IMR-90 (cell line): ENCODE data around the gene ADAMTSL1. TPM values are rescaled to one million over a fixed set of nuclear protein-coding genes. Genes with fewer than 3 reads are reported as not detected.

Experiments
- ATAC-seq: fragments of 200-7000 bp; cut with Tn5 transposase; 2 replicates; pipeline ENCODE4 v1.9.1; 2020; ENCODE audit warnings: low read depth, mild to moderate bottlenecking, moderate library complexity
- BruUV-seq: library from RNA; stranded (reverse); fragments of 400-500 nt; replicated peaks from 2 replicates; lab custom pipeline; 2021; lab: Mats Ljungman, UMichigan
- CTCF ChIA-PET: fragments of 300-600 bp; formaldehyde crosslinking; extraction: SDS; loops from one replicate; lab custom pipeline; 2021; ENCODE audit warnings: antibody characterized with exemption; lab: Yijun Ruan, JAX
- POLR2A ChIA-PET: fragments of 300-600 bp; sonication (Branson Sonifier 250); formaldehyde crosslinking; loops from one replicate; lab custom pipeline; 2022; ENCODE audit warnings: antibody characterized with exemption; ENCODE audit not compliant: unreplicated experiment; lab: Charles Lee
- DNase-seq: peaks from one replicate; pipeline ENCODE4 v3.0.0; 2013
- H2AFZ ChIP-seq: replicated peaks from 2 replicates; pipeline ENCODE3; 2013; ENCODE audit warnings: low read length, mild to moderate bottlenecking; ENCODE audit not compliant: poor library complexity
- H2AK5ac ChIP-seq: 2 replicates; pipeline ENCODE4 v1.6.1; 2013; ENCODE audit warnings: low read depth, low read length, inconsistent platforms
- H2AK9ac ChIP-seq: replicated peaks from 2 replicates; pipeline ENCODE3; 2013; ENCODE audit warnings: mild to moderate bottlenecking, low read depth, low read length, moderate library complexity; ENCODE audit not compliant: poor library complexity
- H2BK120ac ChIP-seq: 2 replicates; pipeline ENCODE4 v1.6.1; 2013; ENCODE audit warnings: low read depth, low read length, inconsistent platforms
- H2BK15ac ChIP-seq: 3 replicates; pipeline ENCODE4 v1.6.1; 2013; ENCODE audit warnings: low read depth, low read length, inconsistent platforms
- H2BK20ac ChIP-seq: 2 replicates; pipeline ENCODE4 v1.6.1; 2013; ENCODE audit warnings: low read depth, mild to moderate bottlenecking, inconsistent platforms, low read length, moderate library complexity
- H2BK5ac ChIP-seq: 2 replicates; pipeline ENCODE4 v1.6.1; 2013; ENCODE audit warnings: mild to moderate bottlenecking, low read depth, low read length, inconsistent platforms; ENCODE audit not compliant: poor library complexity, severe bottlenecking
- H3K14ac ChIP-seq: replicated peaks from 2 replicates; pipeline ENCODE4 v1.6.1; 2013; ENCODE audit warnings: low read depth, low read length, inconsistent platforms
- H3K18ac ChIP-seq: 2 replicates; pipeline ENCODE4 v1.6.1; 2013; ENCODE audit warnings: low read depth, low read length, control low read depth
- H3K23ac ChIP-seq: 2 replicates; pipeline ENCODE4 v1.6.1; 2013; ENCODE audit warnings: low read depth, low read length, inconsistent platforms
- H3K27ac ChIP-seq: 2 replicates; pipeline ENCODE4 v1.5.1; 2013; ENCODE audit warnings: mild to moderate bottlenecking, control low read depth, low read length; ENCODE audit not compliant: insufficient read depth
- H3K27me3 ChIP-seq: 2 replicates; pipeline ENCODE4 v1.6.1; 2013; ENCODE audit warnings: low read length; ENCODE audit not compliant: control insufficient read depth, insufficient read depth
- H3K36me3 ChIP-seq: 2 replicates; pipeline ENCODE4 v1.6.1; 2013; ENCODE audit warnings: low read length, mixed read lengths; ENCODE audit not compliant: control insufficient read depth, insufficient read depth
- H3K4ac ChIP-seq: 2 replicates; pipeline ENCODE4 v1.6.1; 2013; ENCODE audit warnings: low read depth, low read length, inconsistent platforms
- H3K4me1 ChIP-seq: 2 replicates; pipeline ENCODE4 v1.6.1; 2013; ENCODE audit warnings: low read length, mixed read lengths; ENCODE audit not compliant: control insufficient read depth, insufficient read depth
- H3K4me2 ChIP-seq: 2 replicates; pipeline ENCODE4 v1.6.1; 2013; ENCODE audit warnings: low read depth, mild to moderate bottlenecking, control low read depth, low read length, moderate library complexity
- H3K4me3 ChIP-seq: 2 replicates; pipeline ENCODE4 v1.5.1; 2013; ENCODE audit warnings: low read depth, mild to moderate bottlenecking, control low read depth, low read length, moderate library complexity; ENCODE audit not compliant: insufficient read depth
- H3K56ac ChIP-seq: 2 replicates; pipeline ENCODE4 v1.6.1; 2013; ENCODE audit warnings: low read length, inconsistent platforms; ENCODE audit not compliant: insufficient read depth; ENCODE audit errors: extremely low read depth
- H3K79me1 ChIP-seq, 2 experiments: 2 replicates each; pipeline ENCODE4 v1.6.1; 2013; ENCODE audit warnings: low read length in 2 of 2, inconsistent platforms in 1 of 2, low read depth in 1 of 2
- H3K9ac ChIP-seq: 2 replicates; pipeline ENCODE4 v1.6.1; 2013; ENCODE audit warnings: low read depth, low read length, control low read depth
- H3K9me1 ChIP-seq: 2 replicates; pipeline ENCODE4 v1.6.1; 2013; ENCODE audit warnings: low read length, inconsistent platforms; ENCODE audit not compliant: insufficient read depth
- H3K9me3 ChIP-seq: 2 replicates; pipeline ENCODE4 v1.6.1; 2013; ENCODE audit warnings: low read length; ENCODE audit not compliant: control insufficient read depth, insufficient read depth
- H4K20me1 ChIP-seq: 2 replicates; pipeline ENCODE4 v1.6.1; 2013; ENCODE audit warnings: low read length, inconsistent platforms; ENCODE audit not compliant: insufficient read depth
- H4K5ac ChIP-seq: 2 replicates; pipeline ENCODE4 v1.6.1; 2013; ENCODE audit warnings: mild to moderate bottlenecking, low read depth, low read length, control low read depth
- H4K8ac ChIP-seq, 2 experiments: 2 replicates each; pipeline ENCODE4 v1.6.1; 2013; ENCODE audit warnings: low read depth in 2 of 2, low read length in 2 of 2, control low read depth in 1 of 2, inconsistent platforms in 1 of 2
- H4K91ac ChIP-seq: 2 replicates; pipeline ENCODE4 v1.6.1; 2013; ENCODE audit warnings: low read depth, low read length, inconsistent platforms; ENCODE audit not compliant: insufficient read depth
- CTCF ChIP-seq: conservative IDR thresholded peaks from 2 replicates; pipeline ENCODE4 v1.5.1; 2012; ENCODE audit warnings: mild to moderate bottlenecking, low read depth, low read length, improper control_type of control experiment
- ELK1 ChIP-seq: fragments of 150-350 bp; IDR thresholded peaks from 2 replicates; pipeline ENCODE4 v1.6.1; 2016; ENCODE audit warnings: low read depth, mild to moderate bottlenecking, low read length, moderate library complexity, borderline replicate concordance
- FOS ChIP-seq: fragments of 150-350 bp; IDR thresholded peaks from 2 replicates; pipeline ENCODE4 v1.6.1; 2016; ENCODE audit warnings: low read depth, low read length
- RAD21 ChIP-seq: IDR thresholded peaks from 2 replicates; pipeline ENCODE4 v1.6.1; 2012; ENCODE audit warnings: low read length, improper control_type of control experiment
- RCOR1 ChIP-seq: IDR thresholded peaks from 2 replicates; pipeline ENCODE4 v1.6.1; 2012; ENCODE audit warnings: mild to moderate bottlenecking, low read length, improper control_type of control experiment; ENCODE audit not compliant: insufficient replicate concordance
- USF2 ChIP-seq: fragments of 150-350 bp; IDR thresholded peaks from 2 replicates; pipeline ENCODE4 v1.6.1; 2017; ENCODE audit warnings: mild to moderate bottlenecking, antibody characterized with exemption, low read length, low read depth
- dilution Hi-C: fragments of 300-500 bp; cut with HindIII; formaldehyde crosslinking; loops from one replicate; pipeline ENCODE4 v1.14.3; 2018; ENCODE audit warnings: low sequenced_read_pairs; ENCODE audit not compliant: unreplicated experiment
- in situ Hi-C: fragments of 300-500 bp; cut with MboI; formaldehyde crosslinking; loops from 3 replicates; pipeline ENCODE4 v1.14.3; 2019; ENCODE audit warnings: low sequenced_read_pairs, inconsistent platforms, mixed read lengths
- intact Hi-C: fragments of 100-400 bp; cut with micrococcal nuclease; formaldehyde crosslinking; loops from 2 replicates; pipeline ENCODE4 v1.10.0; 2022
- polyA plus RNA-seq, 3 experiments: library from polyadenylated mRNA; depleted of rRNA; stranded (reverse); fragments of >200 nt; gene quantifications; 2 replicates each; pipeline ENCODE4 v1.2.3, GENCODE V29; 2012; ENCODE audit warnings: low replicate concordance in 1 of 3
- total RNA-seq: library from RNA; depleted of rRNA; stranded (reverse); fragments of >200 nt; gene quantifications from 2 replicates; pipeline ENCODE4 v1.2.3, GENCODE V29; 2012

ADAMTSL1 gene
- total and polyA plus RNA-seq, 2 of the 4 experiments (the other 2 are of a cell fraction): 38.2 to 62.2 TPM

- Histone ChIP-seq H3K23ac (no peak overlapping the region), H3K56ac (no peak overlapping the region), H3K9me3 (no peaks in the 10 kb centered on the region), H4K20me1 (no peaks in the 10 kb centered on the region), H3K4ac (no peak overlapping the region), H3K27ac (no peak overlapping the region), H3K18ac (no peak overlapping the region), H3K4me1 (peaks cover 4% of the 10 kb centered on the region; the same call in 1 of the 2 replicates), H4K8ac (no peak overlapping the region), H3K9ac (no peak overlapping the region), H2BK20ac (0 out of 2 replicates have a peak overlapping the region, but pooled peaks have one; percentile 26), H2BK5ac (no peak overlapping the region), H2AFZ (no peak overlapping the region), H3K27me3 (no peaks in the 10 kb centered on the region), H4K91ac (no peak overlapping the region), H3K4me3 (no peak overlapping the region), H4K5ac (no peak overlapping the region), H3K4me2 (no peak overlapping the region), H3K79me1 (no peaks in the 10 kb centered on the region), H2AK5ac (no peak overlapping the region), H2AK9ac (no peak overlapping the region), H2BK120ac (no peak overlapping the region), H3K36me3 (no peaks in the 10 kb centered on the region), H3K14ac (no peak overlapping the region), H3K9me1 (no peaks in the 10 kb centered on the region; the same call in none of the 2 replicates), H2BK15ac (no peak overlapping the region)
- intact Hi-C loops (loop anchor here (10.0 kb wide), 1 partner anchor 352 kb away; no protein-coding TSS in a partner anchor), in situ Hi-C loops (no loop called here), dilution Hi-C loops (no loop called here)
- no peak for TF ChIP-seq FOS
- TF ChIP-seq CTCF: no peak
- no peak for TF ChIP-seq RCOR1
- no peak for TF ChIP-seq USF2
- no peak for TF ChIP-seq RAD21
- TF ChIP-seq ELK1: no peak
- no TSS peak for BruUV-seq
- CTCF ChIA-PET: interaction anchor here (0.6 kb wide), 1 partner anchor 1523 kb away, joined by 8 read pairs; no protein-coding TSS in a partner anchor
- no peak for ATAC-seq
- POLR2A ChIA-PET: no interaction called here
- DNase-seq: peak; percentile 26
Measured at GRCh38 chr9:18606846-18607245, 132.9 kb downstream of the ADAMTSL1 start.
